Measurements from ENCODE around the gene ABHD2.
A peak's percentile ranks its signal among the peaks of the same experiment; 100 is the strongest.
"Not testable (repeated sequence)": the region's sequence is repeated elsewhere in the genome, so short reads cannot be mapped to it uniquely, and the experiment has no call there.

Gene ABHD2

DNA sequence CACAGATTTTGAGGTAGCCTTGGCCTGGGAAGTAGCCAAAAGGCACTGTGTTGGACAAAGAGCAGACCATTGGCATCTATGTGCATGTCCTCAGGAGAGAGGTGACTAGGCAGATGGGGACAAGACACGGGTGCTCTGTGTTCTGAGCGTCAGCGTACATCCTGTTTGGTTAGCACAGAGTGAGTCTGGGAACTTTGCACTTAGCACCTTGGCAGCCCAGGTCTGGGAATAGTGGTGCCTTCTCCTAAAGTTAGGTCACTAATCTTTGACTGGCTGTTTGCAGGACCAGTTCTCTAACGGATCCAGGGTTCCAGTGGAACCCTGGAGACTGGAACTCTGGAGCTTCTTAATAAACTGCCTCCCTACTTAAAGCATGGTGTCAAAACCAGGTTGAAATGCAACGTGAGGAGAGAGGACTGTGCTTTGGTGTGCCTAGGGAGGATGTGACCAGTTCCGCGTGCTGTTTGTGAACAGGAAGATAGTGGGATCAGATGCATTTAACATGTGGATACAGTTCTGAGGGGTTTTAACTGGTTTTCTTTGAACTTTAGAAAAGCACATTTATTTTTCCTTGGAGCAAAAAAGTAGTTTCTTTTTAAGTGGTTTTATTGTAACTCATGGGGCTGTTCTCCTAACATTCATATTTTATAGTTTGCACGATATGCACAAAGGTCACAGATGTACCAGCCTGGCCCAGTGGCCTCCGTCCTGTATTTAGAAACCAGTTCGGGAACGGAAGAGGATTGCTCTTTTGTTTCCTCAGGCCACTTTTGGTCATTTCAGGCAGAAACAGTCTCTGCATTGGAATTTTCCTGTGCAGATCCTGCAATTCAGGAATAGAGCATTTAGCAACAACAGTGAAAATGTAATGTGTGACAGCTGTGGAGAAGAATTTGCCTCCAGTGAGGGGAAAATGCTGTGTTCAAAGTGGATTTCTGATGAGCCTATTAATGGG lies 48.8 kb downstream of the ABHD2 start:
- DNase-seq: peak in 1 of 51 donors; percentile 18

DNA sequence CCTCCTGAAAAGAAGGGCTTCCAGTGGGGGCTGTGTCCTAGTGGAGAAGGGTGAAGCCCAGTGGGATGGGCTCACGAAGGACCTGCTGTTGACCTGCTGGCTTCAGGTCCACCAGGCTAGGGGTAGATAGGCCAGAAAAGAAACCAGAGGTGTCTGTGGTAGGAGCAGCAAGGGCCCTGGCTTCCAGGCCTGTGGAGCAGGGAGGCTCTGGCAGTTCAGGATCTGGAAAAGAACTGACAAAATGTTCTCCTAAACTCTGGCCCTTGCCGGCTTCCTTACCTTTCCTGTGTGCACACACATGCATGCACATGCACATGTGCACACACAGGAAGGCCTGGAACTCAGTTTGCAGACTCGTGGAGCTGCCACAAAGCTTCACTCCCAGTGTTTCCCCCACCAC lies 49.7 kb downstream of the ABHD2 start:
- no peak for DNase-seq

DNA sequence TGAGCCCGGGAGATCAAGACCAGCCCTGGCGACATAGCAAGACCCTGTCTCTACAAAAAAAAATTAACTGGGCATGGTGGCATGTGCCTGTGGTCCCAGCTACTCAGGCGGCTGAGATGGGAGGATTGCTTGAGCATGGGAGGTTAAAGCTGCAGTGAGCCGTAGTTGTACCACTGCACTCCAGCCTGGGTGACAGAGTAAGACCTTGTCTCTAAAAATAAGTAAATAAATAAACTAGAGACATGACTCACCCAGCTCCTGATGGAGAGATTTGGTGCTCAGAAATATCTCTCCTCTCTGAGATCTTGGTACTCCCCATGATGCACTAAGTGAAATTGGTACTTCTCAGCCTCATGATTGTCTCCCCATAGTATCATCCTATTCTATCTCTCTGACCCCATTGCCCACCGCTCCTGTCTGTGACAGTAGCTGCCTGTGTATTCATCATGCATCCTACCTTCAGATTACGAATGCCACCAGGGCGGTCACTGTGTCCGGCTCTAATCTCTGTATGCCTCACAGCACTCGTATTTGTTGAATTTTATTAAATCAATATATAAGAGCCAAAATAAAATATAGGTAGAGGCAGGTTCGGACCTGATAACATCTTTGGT lies 50.9 kb downstream of the ABHD2 start:
- no peak for DNase-seq

GRCh38 chr15:89139613-89140499 lies 51.6 kb downstream of the ABHD2 start:
- peak in 27 of 51 donors; percentile 10 to 69 (median 37) for DNase-seq

- DNase-seq: no peak
Observed at GRCh38 chr15:89140595-89140994, 52.3 kb downstream of the ABHD2 start.

DNA sequence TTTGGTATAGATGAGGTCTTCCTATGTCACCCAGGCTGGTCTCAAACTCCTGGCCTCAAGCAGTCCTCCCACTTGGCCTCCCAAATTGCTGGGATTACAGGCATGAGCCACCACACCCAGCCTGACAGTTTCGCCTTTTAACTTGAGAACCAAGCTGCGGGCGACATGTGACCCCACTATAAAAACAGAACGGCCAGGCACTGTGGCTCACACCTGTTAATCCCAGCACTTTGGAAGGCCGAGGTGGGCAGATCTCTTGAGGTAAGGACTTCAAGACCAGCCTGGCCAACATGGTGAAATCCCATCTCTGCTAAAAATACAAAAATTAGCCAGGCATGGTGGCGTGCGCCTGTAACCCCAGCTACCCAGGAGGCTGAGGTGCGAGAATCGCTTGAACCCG lies 52.9 kb downstream of the ABHD2 start:
- not testable (repeated sequence) for DNase-seq

- no peak for DNase-seq
Observed at GRCh38 chr15:89141885-89142284, 53.6 kb downstream of the ABHD2 start.

- DNase-seq: no peak
Observed at GRCh38 chr15:89142423-89142822, 54.2 kb downstream of the ABHD2 start.

- DNase-seq: peak in 2 of 51 donors; percentile 17 to 43
Observed at GRCh38 chr15:89143503-89144162, 55.4 kb downstream of the ABHD2 start.

DNA sequence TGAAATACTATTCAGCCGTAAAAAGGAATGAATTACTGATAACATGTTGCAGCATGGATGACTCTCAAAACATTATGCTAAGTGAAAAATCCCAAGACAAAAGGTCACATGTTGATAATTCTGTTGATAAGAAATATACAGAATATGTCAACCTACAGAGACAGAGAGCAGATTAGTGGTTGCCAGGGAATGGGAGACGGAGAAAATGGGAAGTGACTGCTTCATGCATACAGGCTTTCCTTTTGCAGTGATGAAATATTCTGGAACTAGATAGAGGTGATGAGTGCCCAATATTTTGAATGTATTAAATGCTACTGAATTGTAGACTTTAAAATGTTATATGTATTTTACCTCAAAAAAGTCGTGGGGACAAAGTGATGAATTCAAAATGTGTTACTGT lies 56.2 kb downstream of the ABHD2 start:
- no peak for DNase-seq

DNA sequence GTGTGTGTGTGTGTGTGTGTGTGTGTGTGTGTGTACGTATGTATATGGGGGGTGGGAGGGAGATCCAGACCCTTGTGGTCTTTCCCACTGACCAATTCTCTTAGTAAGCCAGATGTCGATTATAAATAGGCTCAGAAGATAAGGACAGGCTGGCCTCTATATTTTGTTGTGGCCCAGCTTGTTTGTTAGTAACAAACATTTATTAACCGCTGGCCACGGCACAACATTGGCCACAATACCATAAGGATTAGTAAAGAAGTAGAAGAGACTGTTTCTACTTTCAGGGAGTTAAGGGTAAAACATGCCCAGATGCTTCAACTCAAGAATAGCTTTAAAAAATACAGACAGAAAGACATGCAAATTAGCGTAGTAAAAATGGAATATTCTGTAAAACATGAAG lies 58.1 kb downstream of the ABHD2 start:
- DNase-seq: no peak

- DNase-seq: no peak
Observed at GRCh38 chr15:89148126-89148525, 59.9 kb downstream of the ABHD2 start.

- no peak for DNase-seq
Observed at GRCh38 chr15:89149501-89150101, 61.3 kb downstream of the ABHD2 start.

- DNase-seq: no peak
Observed at GRCh38 chr15:89150287-89150686, 62.0 kb downstream of the ABHD2 start.

DNA sequence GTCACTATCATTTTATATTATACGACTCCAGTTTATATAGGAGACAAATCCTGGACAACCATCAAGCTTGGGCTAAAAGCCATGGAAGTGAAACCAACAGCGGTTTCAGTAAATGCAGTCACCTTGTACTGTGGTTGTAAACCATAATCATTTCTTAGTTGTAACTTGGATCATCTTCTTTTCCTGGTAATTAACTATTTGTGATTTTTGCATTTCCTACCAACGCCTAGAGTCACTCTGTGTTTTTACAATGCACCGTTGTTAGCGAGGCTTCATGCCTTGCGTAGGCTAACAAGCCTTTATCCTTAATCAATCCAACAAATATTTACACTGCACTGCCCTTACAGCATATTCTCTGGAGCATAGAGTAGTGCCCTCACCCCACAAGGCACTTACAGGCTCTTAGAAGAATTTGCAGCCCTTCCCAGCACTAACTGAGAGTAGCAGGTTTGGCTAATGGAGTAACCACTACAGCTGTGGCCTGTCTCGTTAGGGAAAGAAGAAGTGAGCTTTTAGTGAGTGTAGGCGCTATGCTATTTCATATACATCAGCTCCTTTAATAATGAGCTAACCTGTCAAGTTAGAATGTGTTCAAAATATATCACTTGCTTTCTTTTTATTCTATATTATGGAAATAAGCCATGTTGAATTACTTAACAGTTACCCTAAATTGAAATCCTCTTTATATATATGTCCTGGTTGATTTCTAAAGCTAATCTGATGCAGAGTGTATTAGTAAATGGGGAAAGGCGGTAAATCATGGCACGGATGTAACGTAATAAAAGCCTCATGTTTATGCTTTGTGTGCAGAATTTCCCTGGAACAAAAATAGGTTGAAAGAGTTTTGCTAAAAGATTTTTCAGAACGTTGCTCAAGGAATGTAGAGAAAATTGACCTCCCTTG lies 62.8 kb downstream of the ABHD2 start:
- DNase-seq: no peak

- DNase-seq: no peak
Observed at GRCh38 chr15:89155122-89155521, 66.9 kb downstream of the ABHD2 start.

- DNase-seq: no peak
Observed at GRCh38 chr15:89155656-89156055, 67.4 kb downstream of the ABHD2 start.

DNA sequence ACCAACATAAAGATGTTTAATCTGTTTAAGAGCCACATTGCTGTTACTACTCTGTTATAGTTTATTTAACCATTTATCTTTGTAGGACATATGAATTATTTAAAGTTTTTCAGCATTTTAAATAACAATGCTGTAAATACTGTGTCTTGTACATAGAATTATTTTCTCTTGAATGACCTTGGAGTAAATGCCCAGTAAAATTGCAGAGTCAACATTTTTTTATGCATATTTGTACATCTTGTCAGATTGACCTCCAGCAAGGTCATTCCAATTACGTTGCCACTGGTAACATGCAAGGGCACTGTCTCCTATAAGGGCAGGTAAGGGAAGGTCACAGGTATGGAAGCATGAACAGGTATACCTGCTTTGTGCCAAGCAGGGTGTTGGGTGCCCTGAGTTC lies 68.8 kb downstream of the ABHD2 start:
- DNase-seq: no peak

- DNase-seq: no peak
Observed at GRCh38 chr15:89157918-89158564, 69.8 kb downstream of the ABHD2 start.

Measured in hypothalamus (tissue), 51 donors.